GM12878 (cell line): ENCODE data around the gene SCLY. TPM values are rescaled to one million over a fixed set of nuclear protein-coding genes. Genes with fewer than 3 reads are reported as not detected.

Experiments
- ATAC-seq: fragments of 200-7000 bp; cut with Tn5 transposase; 3 replicates; pipeline ENCODE4 v1.9.1; 2020; ENCODE audit warnings: mild to moderate bottlenecking, moderate library complexity
- BruUV-seq: library from RNA; stranded (reverse); fragments of 400-500 nt; replicated peaks from 2 replicates; lab custom pipeline; 2021; lab: Mats Ljungman, UMichigan
- CTCF ChIA-PET: fragments of 300-600 bp; sonication (Branson Sonifier 250); formaldehyde crosslinking; extraction: SDS; loops from one replicate; lab custom pipeline; 2021; ENCODE audit warnings: inconsistent platforms; lab: Yijun Ruan, JAX
- POLR2A ChIA-PET: fragments of 350-600 bp; formaldehyde crosslinking; extraction: SDS; loops from one replicate; lab custom pipeline; 2021; ENCODE audit warnings: inconsistent platforms; lab: Charles Lee
- RAD21 ChIA-PET: fragments of 300-600 bp; sonication (Branson Sonifier 250); formaldehyde crosslinking; loops from one replicate; lab custom pipeline; 2023; ENCODE audit warnings: antibody characterized with exemption; ENCODE audit not compliant: unreplicated experiment; lab: Charles Lee
- SMC1A ChIA-PET: fragments of 300-600 bp; sonication (Branson Sonifier 250); formaldehyde crosslinking; loops from one replicate; lab custom pipeline; 2023; ENCODE audit not compliant: unreplicated experiment, uncharacterized antibody; lab: Charles Lee
- DNase-seq: peaks from one replicate; pipeline ENCODE4 v3.0.0-alpha.2; 2011; ENCODE audit warnings: low read depth, low spot score
- FAIRE-seq: peaks from 3 replicates; lab custom pipeline; 2011; peaks lifted over from hg19 to GRCh38; lab: Jason Lieb, UNC
- H2AFZ ChIP-seq: 2 replicates; pipeline ENCODE4 v1.6.0; 2011; ENCODE audit warnings: low read depth, low read length, control low read depth; ENCODE audit not compliant: control insufficient read depth
- H3K27ac ChIP-seq: 2 replicates; pipeline ENCODE4 v1.5.1; 2011; ENCODE audit warnings: control low read depth; ENCODE audit not compliant: control insufficient read depth, insufficient read depth
- H3K27me3 ChIP-seq, 2 experiments: replicated peaks in 1 of 2; 2 replicates each; pipeline versions ENCODE4 v1.6.0 to v1.6.1; 2011; ENCODE audit warnings: low read length in 1 of 2; ENCODE audit not compliant: control insufficient read depth in 2 of 2, insufficient read depth in 2 of 2
- H3K36me3 ChIP-seq, 2 experiments: 2 replicates each; pipeline ENCODE4 v1.5.1; 2011; ENCODE audit warnings: low read length in 1 of 2; ENCODE audit not compliant: control insufficient read depth in 2 of 2, insufficient read depth in 2 of 2
- H3K4me1 ChIP-seq: 2 replicates; pipeline ENCODE4 v1.6.1; 2011; ENCODE audit warnings: mild to moderate bottlenecking, low read length, moderate library complexity, mixed read lengths; ENCODE audit not compliant: control insufficient read depth, insufficient read depth
- H3K4me2 ChIP-seq: 2 replicates; pipeline ENCODE4 v1.6.0; 2011; ENCODE audit warnings: control low read depth; ENCODE audit not compliant: control insufficient read depth, insufficient read depth
- H3K4me3 ChIP-seq: fragments of 200-600 bp; sonication (generic); 2 replicates; pipeline ENCODE4 v1.5.1; 2016
- H3K79me2 ChIP-seq: 2 replicates; pipeline ENCODE4 v1.6.0; 2011; ENCODE audit warnings: low read length; ENCODE audit not compliant: control insufficient read depth, insufficient read depth
- H3K9ac ChIP-seq: 2 replicates; pipeline ENCODE4 v1.8.0; 2011; ENCODE audit warnings: low read length, control low read depth, mixed read lengths; ENCODE audit not compliant: control insufficient read depth, insufficient read depth
- H3K9me3 ChIP-seq: replicated peaks from 3 replicates; pipeline ENCODE4 v1.5.1; 2011; ENCODE audit warnings: mild to moderate bottlenecking, low read length; ENCODE audit not compliant: control insufficient read depth, insufficient read depth
- H4K20me1 ChIP-seq: 2 replicates; pipeline ENCODE4 v1.6.0; 2011; ENCODE audit not compliant: control insufficient read depth, insufficient read depth
- BACH1 ChIP-seq: fragments of 450-650 bp; IDR thresholded peaks from 2 replicates; pipeline ENCODE4 v1.6.1; 2017; ENCODE audit warnings: mild to moderate bottlenecking, borderline replicate concordance
- CBFB ChIP-seq: IDR thresholded peaks from 2 replicates; pipeline ENCODE4 v1.6.1; 2016; ENCODE audit warnings: antibody characterized with exemption, low read depth
- CEBPZ ChIP-seq: fragments of 150-350 bp; IDR thresholded peaks from 2 replicates; pipeline ENCODE4 v1.6.1; 2016; ENCODE audit warnings: low read depth, low read length
- E2F8 ChIP-seq: fragments of 450-650 bp; IDR thresholded peaks from 2 replicates; pipeline ENCODE4 v1.6.1; 2018; ENCODE audit warnings: mild to moderate bottlenecking, low read depth, moderate library complexity; ENCODE audit not compliant: partially characterized antibody
- EED ChIP-seq: sonication (generic); IDR thresholded peaks from 2 replicates; pipeline ENCODE4 v1.6.1; 2016; ENCODE audit warnings: antibody characterized with exemption, low read depth
- FOS ChIP-seq: IDR thresholded peaks from 3 replicates; pipeline ENCODE4 v1.6.1; 2011; ENCODE audit warnings: borderline replicate concordance; ENCODE audit not compliant: insufficient read length; ENCODE audit errors: extremely low read depth
- NFIC ChIP-seq: IDR thresholded peaks from 2 replicates; pipeline ENCODE4 v1.6.1; 2012; ENCODE audit warnings: low read depth, mild to moderate bottlenecking, inconsistent platforms, low read length, moderate library complexity
- RBBP5 ChIP-seq: fragments of 200-600 bp; sonication (generic); conservative IDR thresholded peaks from 2 replicates; pipeline ENCODE4 v1.6.1; 2016
- SMAD5 ChIP-seq: IDR thresholded peaks from 2 replicates; pipeline ENCODE4 v1.6.1; 2016; ENCODE audit warnings: antibody characterized with exemption, low read depth
- TBL1XR1 ChIP-seq: IDR thresholded peaks from 2 replicates; pipeline ENCODE4 v1.6.1; 2012; ENCODE audit warnings: low read depth, low read length, improper control_type of control experiment
- TCF12 ChIP-seq: IDR thresholded peaks from 2 replicates; pipeline ENCODE4 v1.6.1; 2011; ENCODE audit warnings: low read depth, mild to moderate bottlenecking, low read length
- USF1 ChIP-seq: IDR thresholded peaks from 2 replicates; pipeline ENCODE4 v1.6.1; 2011; ENCODE audit warnings: borderline replicate concordance, low read depth, mild to moderate bottlenecking, moderate library complexity, mixed read lengths, low read length; ENCODE audit not compliant: insufficient read depth; ENCODE audit errors: extremely low read length
- USF2 ChIP-seq: IDR thresholded peaks from 2 replicates; pipeline ENCODE4 v1.6.1; 2011; ENCODE audit warnings: low read depth, low read length, improper control_type of control experiment, borderline replicate concordance
- YBX1 ChIP-seq: fragments of 450-650 bp; IDR thresholded peaks from 2 replicates; pipeline ENCODE4 v1.6.1; 2016; ENCODE audit warnings: antibody characterized with exemption
- ZNF217 ChIP-seq: fragments of 450-650 bp; IDR thresholded peaks from 2 replicates; pipeline ENCODE4 v1.6.1; 2017; ENCODE audit warnings: antibody characterized with exemption, mild to moderate bottlenecking
- WGBS: methylation state at CpG from one replicate; pipeline ENCODE4 v1.1.6; 2016; ENCODE audit warnings: low lambda C conversion rate; ENCODE audit not compliant: insufficient replicate concordance, insufficient coverage; ENCODE audit errors: missing lambda C conversion rate; 5-methylcytosine and 5-hydroxymethylcytosine counted together
- in situ Hi-C: fragments of 300-500 bp; cut with MboI; formaldehyde crosslinking; loops from 9 replicates; pipeline ENCODE4 v1.14.3; 2018; ENCODE audit warnings: mixed read lengths
- intact Hi-C: fragments of 100-400 bp; cut with micrococcal nuclease; formaldehyde crosslinking; loops from one replicate; pipeline ENCODE4 v1.14.2; 2022; ENCODE audit not compliant: unreplicated experiment
- polyA plus RNA-seq, 11 experiments: library from polyadenylated mRNA; depleted of rRNA in 4 of 11; unstranded in 6 of 11; stranded (reverse) in 5 of 11; fragments of >200 nt; fragmentation: Nextera tagmentation in 4 of 11; fragmentation: Illumina TruSeq in 1 of 11; extraction: Ambion mirVana in 4 of 11; extraction: Trizol in 1 of 11; gene quantifications; 1 replicate in 1 of 11; 2 replicates in 10 of 11; pipeline versions ENCODE4 v1.2.1 to v1.2.3, GENCODE V29; 2011 to 2016; ENCODE audit warnings: inconsistent platforms in 2 of 11, missing spikeins in 2 of 11, low read depth in 1 of 11
- total RNA-seq, 4 experiments: library from RNA; depleted of rRNA in 3 of 4; stranded (reverse); fragments of >200 nt in 3 of 4; fragmentation: Illumina TruSeq in 1 of 4; extraction: Trizol in 1 of 4; gene quantifications; 2 replicates each; pipeline versions ENCODE4 v1.2.1 to v1.2.3, GENCODE V29; 2013 to 2021

SCLY gene
- total and polyA plus RNA-seq, 10 of the 15 experiments (the other 5 are each of a cell fraction or from before 2014, with no cell fraction given): 3.3 to 49.1 (median 32.3) TPM

GRCh38 chr2:238117199-238118154 is 56.7 kb downstream of the SCLY start:
- no peak for DNase-seq
- TF ChIP-seq EED: no peak
- TF ChIP-seq RBBP5: no peak
- TF ChIP-seq FOS: no peak
- TF ChIP-seq TCF12: no peak
- no peak for TF ChIP-seq YBX1
- no peak for TF ChIP-seq BACH1
- no peak for TF ChIP-seq CEBPZ
- TF ChIP-seq USF1: no peak
- TF ChIP-seq CBFB: no peak
- no peak for TF ChIP-seq TBL1XR1
- no peak for TF ChIP-seq ZNF217
- TF ChIP-seq SMAD5: no peak
- no peak for TF ChIP-seq E2F8
- TF ChIP-seq USF2: no peak
- no peak for TF ChIP-seq NFIC

More at GRCh38 chr2:238117199-238118154, 56.7 kb downstream of the SCLY start:
- BruUV-seq: no TSS peak
- no peaks in the 10 kb centered on the region for H3K36me3 ChIP-seq
- WGBS: 20% methylated on average over 11 of the region's 11 CpGs
- CTCF ChIA-PET: no interaction called here
- in situ Hi-C loops (no loop called here), intact Hi-C loops (no loop called here)
- SMC1A ChIA-PET: no interaction called here
- no peaks in the 10 kb centered on the region for H3K4me1 ChIP-seq
- FAIRE-seq: no peak
- no peak overlapping the region for H3K9ac ChIP-seq
- no peaks in the 10 kb centered on the region for H3K27me3 ChIP-seq
- H4K20me1 ChIP-seq: no peaks in the 10 kb centered on the region
- POLR2A ChIA-PET: no interaction called here
- H3K4me2 ChIP-seq: no peak overlapping the region
- no peaks in the 10 kb centered on the region; the same call in 2 of the 3 replicates for H3K9me3 ChIP-seq
- H3K79me2 ChIP-seq: no peaks in the 10 kb centered on the region
- H2AFZ ChIP-seq: no peak overlapping the region
- ATAC-seq: no peak
- RAD21 ChIA-PET: no interaction called here
- no peak overlapping the region for H3K27ac ChIP-seq
- H3K4me3 ChIP-seq: no peak overlapping the region
